CD4-positive, alpha-beta T cell (primary cell): ENCODE measurements around the gene MAPKAPK3. TPM values are rescaled to one million over a fixed set of nuclear protein-coding genes. Genes with fewer than 3 reads are reported as not detected.

Source experiments
- ATAC-seq: fragments of 200-7000 bp; cut with Tn5 transposase; one replicate; pipeline ENCODE4 v1.10.0; 2022; ENCODE audit warnings: mild to moderate bottlenecking; ENCODE audit not compliant: poor library complexity
- CTCF ChIA-PET: fragments of 350-600 bp; sonication (Branson Sonifier 250); formaldehyde crosslinking; loops from one replicate; lab custom pipeline; 2021; ENCODE audit warnings: antibody characterized with exemption, inconsistent platforms; lab: Charles Lee
- POLR2A ChIA-PET: fragments of 350-600 bp; sonication (Branson Sonifier 250); formaldehyde crosslinking; loops from one replicate; lab custom pipeline; 2021; ENCODE audit warnings: antibody characterized with exemption, inconsistent platforms; lab: Charles Lee
- DNase-seq, 14 experiments: peaks; one replicate each; pipeline ENCODE4 v3.0.0-alpha.2; 2013 to 2020; ENCODE audit warnings: mixed read lengths in 2 of 14
- H3K27ac ChIP-seq, 2 donors: one replicate each; pipeline versions ENCODE4 v1.5.1 to v1.7.0; 2013; ENCODE audit warnings: low read length in 2 of 2, low read depth in 1 of 2, mild to moderate bottlenecking in 1 of 2
- H3K27me3 ChIP-seq, 2 experiments: 1 replicate in 1 of 2; 2 replicates in 1 of 2; pipeline versions ENCODE4 v1.6.1 to v1.7.0; 2013; ENCODE audit warnings: low read length in 2 of 2, control low read depth in 1 of 2, mild to moderate bottlenecking in 1 of 2, moderate library complexity in 1 of 2; ENCODE audit not compliant: insufficient read depth in 2 of 2, control insufficient read depth in 1 of 2
- H3K36me3 ChIP-seq: one replicate; pipeline ENCODE4 v1.6.1; 2013; ENCODE audit warnings: low read length, control low read depth; ENCODE audit not compliant: insufficient read depth
- H3K4me1 ChIP-seq: one replicate; pipeline ENCODE4 v1.6.1; 2013; ENCODE audit warnings: low read length, control low read depth; ENCODE audit not compliant: insufficient read depth
- H3K4me3 ChIP-seq: one replicate; pipeline ENCODE4 v1.5.1; 2013; ENCODE audit warnings: mild to moderate bottlenecking, low read length, moderate library complexity
- H3K9me3 ChIP-seq, 2 experiments: 1 replicate in 1 of 2; 2 replicates in 1 of 2; pipeline versions ENCODE4 v1.6.1 to v1.7.0; 2013; ENCODE audit warnings: low read length in 2 of 2, mild to moderate bottlenecking in 2 of 2, control low read depth in 1 of 2, moderate library complexity in 1 of 2; ENCODE audit not compliant: control insufficient read depth in 1 of 2, insufficient read depth in 1 of 2
- H3K27ac Mint-ChIP-seq: one replicate; pipeline ENCODE4 v1.8.0; 2020; ENCODE audit warnings: mixed read lengths
- H3K27me3 Mint-ChIP-seq: one replicate; pipeline ENCODE4 v1.8.0; 2021; ENCODE audit warnings: mixed read lengths
- H3K36me3 Mint-ChIP-seq: one replicate; pipeline ENCODE4 v1.8.0; 2021; ENCODE audit warnings: low read depth, mixed read lengths
- H3K4me1 Mint-ChIP-seq: one replicate; pipeline ENCODE4 v1.8.0; 2021; ENCODE audit warnings: low read depth, mixed read lengths
- H3K4me3 Mint-ChIP-seq: one replicate; pipeline ENCODE4 v1.8.0; 2020; ENCODE audit warnings: mild to moderate bottlenecking, mixed read lengths
- H3K9me3 Mint-ChIP-seq: one replicate; pipeline ENCODE4 v1.8.0; 2020; ENCODE audit warnings: mixed read lengths
- CTCF ChIP-seq: fragments of 200-600 bp; IDR thresholded peaks from one replicate; pipeline ENCODE4 v1.8.0; 2022; ENCODE audit warnings: antibody characterized with exemption, mild to moderate bottlenecking
- intact Hi-C, 2 experiments: fragments of 100-400 bp; cut with DNase I in 1 of 2; cut with micrococcal nuclease in 1 of 2; formaldehyde crosslinking; loops; one replicate each; pipeline versions ENCODE4 v1.15.1 to v1.9.0; 2023 to 2025; cut with DNase I, micrococcal nuclease
- total RNA-seq, 174 experiments: library from RNA in 2 of 174; stranded (reverse) in 2 of 174; gene quantifications; one replicate each; pipeline ENCODE4 v1.2.3 and lab custom pipeline; 2021 to 2026

MAPKAPK3 gene
- total RNA-seq, 2 experiments from 2014 or later = 16.4 to 16.6 TPM

- H3K36me3 ChIP-seq = peaks cover 3% of the 10 kb centered on the region
- H3K4me1 Mint-ChIP-seq = peaks cover 65% of the 10 kb centered on the region
- DNase-seq (peak; percentile 70 to 92 (median 76)), ATAC-seq (peak; percentile 45)
- TF ChIP-seq CTCF = peak; percentile 99
- peaks cover 82% of the 10 kb centered on the region for H3K4me1 ChIP-seq
- ChIA-PET POLR2A (interaction anchor here (0.6 to 20.8 kb wide), 23 partner anchors 10 to 1367 kb away, joined by 3 to 446 read pairs (median 3); partner anchors contain the start of genes ACY1, C3orf18, DCAF1 and HEMK1), CTCF (interaction anchor here (0.6 to 9.7 kb wide), 44 partner anchors 8 to 1436 kb away, joined by 3 to 234 read pairs (median 4); partner anchors contain the start of genes C3orf18, CYB561D2, DOCK3 and HEMK1)
- peak overlapping the region; percentile 89 for H3K4me3 Mint-ChIP-seq
- H3K9me3 ChIP-seq = no peaks in the 10 kb centered on the region
- H3K4me3 ChIP-seq = peak overlapping the region; percentile 93
- H3K27ac ChIP-seq = peak overlapping the region; percentile 52 to 79
- H3K36me3 Mint-ChIP-seq = peaks cover 4% of the 10 kb centered on the region
- H3K27ac Mint-ChIP-seq = peak overlapping the region; percentile 84
- intact Hi-C loops = loop anchor here (1.0 to 10.0 kb wide), 15 partner anchors 36 to 1186 kb away; partner anchors contain the start of genes MANF (in 2 of the 2), DCAF1 (in 1 of the 2) and DOCK3 (in 1 of the 2)
- H3K27me3 ChIP-seq = no peaks in the 10 kb centered on the region
- no peaks in the 10 kb centered on the region for H3K9me3 Mint-ChIP-seq
- H3K27me3 Mint-ChIP-seq = no peaks in the 10 kb centered on the region
Observed at GRCh38 chr3:50616003-50616769, 765 bp upstream of the MAPKAPK3 start.

- peak overlapping the region; percentile 84 for H3K27ac Mint-ChIP-seq
- no peak for TF ChIP-seq CTCF
- peak; percentile 87 to 98 (median 93) for DNase-seq
Observed at GRCh38 chr3:50616770-50617095, 218 bp upstream of the MAPKAPK3 start.

GRCh38 chr3:50617911-50618481 lies 1.0 kb downstream of the MAPKAPK3 start:
- peak overlapping the region; percentile 71 to 73 for H3K27ac ChIP-seq
- Mint-ChIP-seq H3K9me3 (no peaks in the 10 kb centered on the region), H3K36me3 (peaks cover 3% of the 10 kb centered on the region), H3K4me1 (peaks cover 64% of the 10 kb centered on the region), H3K27me3 (no peaks in the 10 kb centered on the region), H3K27ac (peak overlapping the region; percentile 84), H3K4me3 (peak overlapping the region; percentile 92)
- peaks cover 13% of the 10 kb centered on the region for H3K36me3 ChIP-seq
- ChIA-PET CTCF (interaction anchor here (0.6 to 4.9 kb wide), 4 partner anchors 14 to 45 kb away, joined by 3 to 60 read pairs (median 6); no protein-coding TSS in a partner anchor), POLR2A (interaction anchor here (1.4 to 20.8 kb wide), 7 partner anchors 11 to 767 kb away, joined by 3 to 446 read pairs (median 10); partner anchors contain the start of genes C3orf18, CYB561D2, HEMK1 and MANF)
- no peak for ATAC-seq
- peak overlapping the region; percentile 93 for H3K4me3 ChIP-seq
- H3K27me3 ChIP-seq = no peaks in the 10 kb centered on the region
- no peak for TF ChIP-seq CTCF
- peak in 2 of 14 experiments; percentile 37 to 46 for DNase-seq
- intact Hi-C loops = loop anchor here (2.0 to 10.0 kb wide), 12 partner anchors 57 to 1184 kb away; partner anchors contain the start of genes MANF (in 2 of the 2), DCAF1 (in 1 of the 2) and DOCK3 (in 1 of the 2)
- no peaks in the 10 kb centered on the region for H3K9me3 ChIP-seq
- peaks cover 87% of the 10 kb centered on the region for H3K4me1 ChIP-seq

More at GRCh38 chr3:50616770-50617095, 218 bp upstream of the MAPKAPK3 start:
- Mint-ChIP-seq H3K9me3 (no peaks in the 10 kb centered on the region), H3K4me3 (peak overlapping the region; percentile 89), H3K36me3 (peaks cover 3% of the 10 kb centered on the region), H3K4me1 (peaks cover 65% of the 10 kb centered on the region), H3K27me3 (no peaks in the 10 kb centered on the region)
- H3K36me3 ChIP-seq = peaks cover 3% of the 10 kb centered on the region
- peak; percentile 62 for ATAC-seq
- peaks cover 86% of the 10 kb centered on the region for H3K4me1 ChIP-seq
- H3K4me3 ChIP-seq = peak overlapping the region; percentile 93
- H3K9me3 ChIP-seq = no peaks in the 10 kb centered on the region
- ChIA-PET CTCF (interaction anchor here (0.8 to 9.7 kb wide), 25 partner anchors 11 to 1436 kb away, joined by 3 to 234 read pairs (median 5); partner anchors contain the start of genes C3orf18, DOCK3, HEMK1 and MANF), POLR2A (interaction anchor here (0.6 to 20.8 kb wide), 20 partner anchors 9 to 1366 kb away, joined by 3 to 446 read pairs (median 4); partner anchors contain the start of genes ACY1, C3orf18, DCAF1 and HEMK1)
- H3K27me3 ChIP-seq = no peaks in the 10 kb centered on the region
- H3K27ac ChIP-seq = peak overlapping the region; percentile 52 to 79
- intact Hi-C loops = loop anchor here (1.0 to 10.0 kb wide), 15 partner anchors 36 to 1186 kb away; partner anchors contain the start of genes MANF (in 2 of the 2), DCAF1 (in 1 of the 2) and DOCK3 (in 1 of the 2)
